A673 (cell line): ENCODE measurements around the gene RAET1E. TPM values are rescaled to one million over a fixed set of nuclear protein-coding genes. Genes with fewer than 3 reads are reported as not detected.
"Not testable (repeated sequence)": the region's sequence is repeated elsewhere in the genome, so short reads cannot be mapped to it uniquely, and the experiment has no call there.

Experiments
- BruUV-seq: library from RNA; stranded (reverse); fragments of 400-500 nt; replicated peaks from 2 replicates; lab custom pipeline; 2021; lab: Mats Ljungman, UMichigan
- CTCF ChIA-PET: fragments of 300-600 bp; sonication (Branson Sonifier 250); formaldehyde crosslinking; loops from one replicate; lab custom pipeline; 2022; ENCODE audit warnings: antibody characterized with exemption; lab: Charles Lee
- POLR2A ChIA-PET: fragments of 300-600 bp; sonication (Branson Sonifier 250); formaldehyde crosslinking; loops from one replicate; lab custom pipeline; 2022; ENCODE audit warnings: antibody characterized with exemption; ENCODE audit not compliant: low non-redundant PET; lab: Charles Lee
- DNase-seq: peaks from one replicate; pipeline ENCODE4 v3.0.0-alpha.2; 2015; ENCODE audit warnings: low spot score
- H3K27ac ChIP-seq: fragments of 200-600 bp; sonication (generic); 2 replicates; pipeline ENCODE4 v1.5.1; 2016; ENCODE audit warnings: mixed run types, low read depth, mild to moderate bottlenecking, mixed read lengths, antibody characterized with exemption, low read length; ENCODE audit not compliant: poor library complexity, severe bottlenecking
- H3K27me3 ChIP-seq: fragments of 200-600 bp; sonication (generic); replicated peaks from 2 replicates; pipeline ENCODE4 v1.6.1; 2017; ENCODE audit warnings: mixed run types, low read depth, mild to moderate bottlenecking, mixed read lengths, antibody characterized with exemption, low read length; ENCODE audit not compliant: insufficient read depth, poor library complexity
- H3K36me3 ChIP-seq: fragments of 200-600 bp; sonication (generic); 2 replicates; pipeline ENCODE4 v1.6.1; 2016; ENCODE audit warnings: mixed run types, mild to moderate bottlenecking, mixed read lengths, antibody characterized with exemption, low read length; ENCODE audit not compliant: insufficient read depth, poor library complexity, severe bottlenecking
- H3K4me1 ChIP-seq: fragments of 200-600 bp; sonication (generic); 2 replicates; pipeline ENCODE4 v1.6.1; 2017; ENCODE audit warnings: mixed run types, mild to moderate bottlenecking, mixed read lengths, antibody characterized with exemption, low read length; ENCODE audit not compliant: insufficient read depth, poor library complexity, severe bottlenecking
- H3K4me3 ChIP-seq: fragments of 200-600 bp; sonication (generic); 2 replicates; pipeline ENCODE4 v1.5.1; 2016; ENCODE audit warnings: low read depth, mixed run types, mild to moderate bottlenecking, mixed read lengths, low read length; ENCODE audit not compliant: poor library complexity, severe bottlenecking
- H3K9me3 ChIP-seq: fragments of 200-600 bp; sonication (generic); 2 replicates; pipeline ENCODE4 v1.6.1; 2016; ENCODE audit warnings: mixed run types, low read depth, mild to moderate bottlenecking, mixed read lengths, antibody characterized with exemption, low read length; ENCODE audit not compliant: poor library complexity, severe bottlenecking
- EZH2 ChIP-seq: fragments of 200-600 bp; sonication (generic); IDR thresholded peaks from 2 replicates; pipeline ENCODE4 v1.6.1; 2017; ENCODE audit warnings: borderline replicate concordance, low read depth, mild to moderate bottlenecking, mixed read lengths, antibody characterized with exemption, low read length; ENCODE audit not compliant: poor library complexity, severe bottlenecking
- intact Hi-C: fragments of 100-400 bp; cut with micrococcal nuclease; formaldehyde crosslinking; loops from one replicate; pipeline ENCODE4 v1.10.0; 2022; ENCODE audit not compliant: unreplicated experiment
- total RNA-seq: library from RNA; stranded (reverse); gene quantifications from 2 replicates; pipeline ENCODE4 v1.2.3, GENCODE V29; 2021
- TF ChIP-seq, protein P1 (sequence below): fragments of 300-800, 200-600 bp; sonication (generic); conservative IDR thresholded peaks from 2 replicates; pipeline ENCODE4 v1.5.1; 2017; ENCODE audit warnings: low read depth, mild to moderate bottlenecking, antibody characterized with exemption, low read length, moderate library complexity, mixed read lengths

The RAET1E gene
- total RNA-seq, 1 experiment from 2014 or later = 3.2 TPM

- no peak overlapping the region for H3K4me3 ChIP-seq
- intact Hi-C loops = no loop called here
- no peak for DNase-seq
- no peaks in the 10 kb centered on the region for H3K36me3 ChIP-seq
- no peak overlapping the region for H3K27ac ChIP-seq
- BruUV-seq = no TSS peak
- no peaks in the 10 kb centered on the region for H3K9me3 ChIP-seq
- TF ChIP-seq EZH2 = no peak
- ChIA-PET CTCF (no interaction called here), POLR2A (no interaction called here)
- no peaks in the 10 kb centered on the region for H3K4me1 ChIP-seq
- no peaks in the 10 kb centered on the region for H3K27me3 ChIP-seq
Observed at GRCh38 chr6:149909701-149910470, 12.0 kb upstream of the RAET1E start.

DNA sequence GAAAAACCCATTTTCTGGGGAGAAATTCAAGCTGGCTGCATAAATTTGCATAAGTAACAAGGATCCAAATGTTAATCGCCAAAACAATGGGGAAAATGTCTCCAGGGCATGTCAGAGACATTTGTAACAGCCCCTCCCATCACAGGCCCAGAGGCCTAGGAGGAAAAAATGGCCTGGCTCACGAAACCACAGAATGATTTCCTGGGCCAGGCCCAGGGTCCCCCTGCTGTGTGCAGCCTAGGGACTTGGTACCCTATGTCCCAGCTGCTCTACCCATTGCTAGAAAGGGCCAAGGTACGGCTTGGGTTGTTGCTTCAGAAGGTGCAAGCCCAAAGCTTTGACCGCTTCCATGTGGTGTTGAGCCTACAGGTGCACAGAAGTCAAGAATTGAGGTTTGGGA is 10.6 kb upstream of the RAET1E start:
- H3K36me3 ChIP-seq, H3K27me3 ChIP-seq, intact Hi-C loops, POLR2A ChIA-PET, H3K4me1 ChIP-seq, H3K4me3 ChIP-seq, DNase-seq, H3K9me3 ChIP-seq, H3K27ac ChIP-seq, CTCF ChIA-PET, BruUV-seq: not testable (repeated sequence)

DNA sequence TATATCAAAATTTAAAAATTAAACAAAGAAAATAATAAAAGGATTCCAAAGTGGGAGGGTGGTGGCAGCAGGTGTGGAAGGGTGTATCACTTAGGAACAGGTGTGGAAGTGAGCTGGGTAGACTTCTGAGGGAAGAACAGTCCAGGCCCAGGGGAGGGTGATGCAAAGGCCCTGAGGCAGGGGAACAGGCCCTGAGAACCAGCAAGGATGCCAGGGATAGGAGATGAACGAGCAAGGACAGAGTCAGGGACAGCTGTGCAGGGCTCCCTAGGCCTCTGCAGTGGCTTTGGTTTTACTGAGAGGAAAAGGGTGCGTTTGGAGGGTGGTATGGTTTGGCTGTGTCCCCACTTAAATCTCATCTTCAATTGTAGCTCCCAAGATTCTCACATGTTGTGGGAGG is 9.4 kb upstream of the RAET1E start:
- no TSS peak for BruUV-seq
- ChIA-PET POLR2A (interaction anchor here (0.7 kb wide), 1 partner anchor 11 kb away, joined by 4 read pairs; no protein-coding TSS in a partner anchor), CTCF (interaction anchor here (0.6 kb wide), 1 partner anchor 175 kb away, joined by 4 read pairs; no protein-coding TSS in a partner anchor)
- no peak for TF ChIP-seq EZH2
- TF ChIP-seq, protein P1, sequence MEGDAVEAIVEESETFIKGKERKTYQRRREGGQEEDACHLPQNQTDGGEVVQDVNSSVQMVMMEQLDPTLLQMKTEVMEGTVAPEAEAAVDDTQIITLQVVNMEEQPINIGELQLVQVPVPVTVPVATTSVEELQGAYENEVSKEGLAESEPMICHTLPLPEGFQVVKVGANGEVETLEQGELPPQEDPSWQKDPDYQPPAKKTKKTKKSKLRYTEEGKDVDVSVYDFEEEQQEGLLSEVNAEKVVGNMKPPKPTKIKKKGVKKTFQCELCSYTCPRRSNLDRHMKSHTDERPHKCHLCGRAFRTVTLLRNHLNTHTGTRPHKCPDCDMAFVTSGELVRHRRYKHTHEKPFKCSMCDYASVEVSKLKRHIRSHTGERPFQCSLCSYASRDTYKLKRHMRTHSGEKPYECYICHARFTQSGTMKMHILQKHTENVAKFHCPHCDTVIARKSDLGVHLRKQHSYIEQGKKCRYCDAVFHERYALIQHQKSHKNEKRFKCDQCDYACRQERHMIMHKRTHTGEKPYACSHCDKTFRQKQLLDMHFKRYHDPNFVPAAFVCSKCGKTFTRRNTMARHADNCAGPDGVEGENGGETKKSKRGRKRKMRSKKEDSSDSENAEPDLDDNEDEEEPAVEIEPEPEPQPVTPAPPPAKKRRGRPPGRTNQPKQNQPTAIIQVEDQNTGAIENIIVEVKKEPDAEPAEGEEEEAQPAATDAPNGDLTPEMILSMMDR = no peak
- Histone ChIP-seq H3K4me1 (no peaks in the 10 kb centered on the region), H3K4me3 (no peak overlapping the region), H3K36me3 (no peaks in the 10 kb centered on the region), H3K27ac (no peak overlapping the region), H3K9me3 (no peaks in the 10 kb centered on the region), H3K27me3 (no peaks in the 10 kb centered on the region)
- intact Hi-C loops = no loop called here
- no peak for DNase-seq

GRCh38 chr6:149906405-149906804 is 8.5 kb upstream of the RAET1E start:
- H3K4me3 ChIP-seq = no peak overlapping the region
- H3K9me3 ChIP-seq = no peaks in the 10 kb centered on the region
- no peaks in the 10 kb centered on the region for H3K36me3 ChIP-seq
- H3K27me3 ChIP-seq = no peaks in the 10 kb centered on the region
- intact Hi-C loops = no loop called here
- no peak for TF ChIP-seq EZH2
- TF ChIP-seq, protein P1 = no peak
- H3K4me1 ChIP-seq = no peaks in the 10 kb centered on the region
- H3K27ac ChIP-seq = no peak overlapping the region
- ChIA-PET POLR2A (no interaction called here), CTCF (no interaction called here)
- DNase-seq = no peak
- BruUV-seq = no TSS peak
